ENCODE measurements around the gene ATCAY.
A peak's percentile ranks its signal among the peaks of the same experiment; 100 is the strongest.

ATCAY gene

GRCh38 chr19:3970808-3971598 lies 90.5 kb downstream of the ATCAY start, which contains the start of gene DAPK3:
DAPK3 (minus strand) TSS chr19:3971099; CDS start chr19:3969735, 1,364 bp downstream.
- DNase-seq: peak; percentile 79 to 85 (median 81)

- DNase-seq: no peak
These were observed 94.7 kb downstream of the ATCAY start for GRCh38 chr19:3975144-3975543.

- DNase-seq: no peak
These were observed 95.2 kb downstream of the ATCAY start for GRCh38 chr19:3975637-3976087.

- no peak for DNase-seq
These were observed 96.2 kb downstream of the ATCAY start for GRCh38 chr19:3976495-3977241.

Measured in activated naive CD4-positive, alpha-beta T cell (primary cell).